IMR-90 (cell line): ENCODE results near the gene C7orf25. TPM values are rescaled to one million over a fixed set of nuclear protein-coding genes. Genes with fewer than 3 reads are reported as not detected.

ENCODE experiments used
- ATAC-seq: fragments of 200-7000 bp; cut with Tn5 transposase; 2 replicates; pipeline ENCODE4 v1.9.1; 2020; ENCODE audit warnings: low read depth, mild to moderate bottlenecking, moderate library complexity
- BruUV-seq: library from RNA; stranded (reverse); fragments of 400-500 nt; replicated peaks from 2 replicates; lab custom pipeline; 2021; lab: Mats Ljungman, UMichigan
- CTCF ChIA-PET: fragments of 300-600 bp; formaldehyde crosslinking; extraction: SDS; loops from one replicate; lab custom pipeline; 2021; ENCODE audit warnings: antibody characterized with exemption; lab: Yijun Ruan, JAX
- POLR2A ChIA-PET: fragments of 300-600 bp; sonication (Branson Sonifier 250); formaldehyde crosslinking; loops from one replicate; lab custom pipeline; 2022; ENCODE audit warnings: antibody characterized with exemption; ENCODE audit not compliant: unreplicated experiment; lab: Charles Lee
- DNase-seq: peaks from one replicate; pipeline ENCODE4 v3.0.0; 2013
- H2AFZ ChIP-seq: replicated peaks from 2 replicates; pipeline ENCODE3; 2013; ENCODE audit warnings: low read length, mild to moderate bottlenecking; ENCODE audit not compliant: poor library complexity
- H2AK5ac ChIP-seq: 2 replicates; pipeline ENCODE4 v1.6.1; 2013; ENCODE audit warnings: low read depth, low read length, inconsistent platforms
- H2AK9ac ChIP-seq: replicated peaks from 2 replicates; pipeline ENCODE3; 2013; ENCODE audit warnings: mild to moderate bottlenecking, low read depth, low read length, moderate library complexity; ENCODE audit not compliant: poor library complexity
- H2BK120ac ChIP-seq: 2 replicates; pipeline ENCODE4 v1.6.1; 2013; ENCODE audit warnings: low read depth, low read length, inconsistent platforms
- H2BK15ac ChIP-seq: 3 replicates; pipeline ENCODE4 v1.6.1; 2013; ENCODE audit warnings: low read depth, low read length, inconsistent platforms
- H2BK20ac ChIP-seq: 2 replicates; pipeline ENCODE4 v1.6.1; 2013; ENCODE audit warnings: low read depth, mild to moderate bottlenecking, inconsistent platforms, low read length, moderate library complexity
- H2BK5ac ChIP-seq: 2 replicates; pipeline ENCODE4 v1.6.1; 2013; ENCODE audit warnings: mild to moderate bottlenecking, low read depth, low read length, inconsistent platforms; ENCODE audit not compliant: poor library complexity, severe bottlenecking
- H3K14ac ChIP-seq: replicated peaks from 2 replicates; pipeline ENCODE4 v1.6.1; 2013; ENCODE audit warnings: low read depth, low read length, inconsistent platforms
- H3K18ac ChIP-seq: 2 replicates; pipeline ENCODE4 v1.6.1; 2013; ENCODE audit warnings: low read depth, low read length, control low read depth
- H3K23ac ChIP-seq: 2 replicates; pipeline ENCODE4 v1.6.1; 2013; ENCODE audit warnings: low read depth, low read length, inconsistent platforms
- H3K27ac ChIP-seq: 2 replicates; pipeline ENCODE4 v1.5.1; 2013; ENCODE audit warnings: mild to moderate bottlenecking, control low read depth, low read length; ENCODE audit not compliant: insufficient read depth
- H3K27me3 ChIP-seq: 2 replicates; pipeline ENCODE4 v1.6.1; 2013; ENCODE audit warnings: low read length; ENCODE audit not compliant: control insufficient read depth, insufficient read depth
- H3K36me3 ChIP-seq: 2 replicates; pipeline ENCODE4 v1.6.1; 2013; ENCODE audit warnings: low read length, mixed read lengths; ENCODE audit not compliant: control insufficient read depth, insufficient read depth
- H3K4ac ChIP-seq: 2 replicates; pipeline ENCODE4 v1.6.1; 2013; ENCODE audit warnings: low read depth, low read length, inconsistent platforms
- H3K4me1 ChIP-seq: 2 replicates; pipeline ENCODE4 v1.6.1; 2013; ENCODE audit warnings: low read length, mixed read lengths; ENCODE audit not compliant: control insufficient read depth, insufficient read depth
- H3K4me2 ChIP-seq: 2 replicates; pipeline ENCODE4 v1.6.1; 2013; ENCODE audit warnings: low read depth, mild to moderate bottlenecking, control low read depth, low read length, moderate library complexity
- H3K4me3 ChIP-seq: 2 replicates; pipeline ENCODE4 v1.5.1; 2013; ENCODE audit warnings: low read depth, mild to moderate bottlenecking, control low read depth, low read length, moderate library complexity; ENCODE audit not compliant: insufficient read depth
- H3K56ac ChIP-seq: 2 replicates; pipeline ENCODE4 v1.6.1; 2013; ENCODE audit warnings: low read length, inconsistent platforms; ENCODE audit not compliant: insufficient read depth; ENCODE audit errors: extremely low read depth
- H3K79me1 ChIP-seq, 2 experiments: 2 replicates each; pipeline ENCODE4 v1.6.1; 2013; ENCODE audit warnings: low read length in 2 of 2, inconsistent platforms in 1 of 2, low read depth in 1 of 2
- H3K9ac ChIP-seq: 2 replicates; pipeline ENCODE4 v1.6.1; 2013; ENCODE audit warnings: low read depth, low read length, control low read depth
- H3K9me1 ChIP-seq: 2 replicates; pipeline ENCODE4 v1.6.1; 2013; ENCODE audit warnings: low read length, inconsistent platforms; ENCODE audit not compliant: insufficient read depth
- H3K9me3 ChIP-seq: 2 replicates; pipeline ENCODE4 v1.6.1; 2013; ENCODE audit warnings: low read length; ENCODE audit not compliant: control insufficient read depth, insufficient read depth
- H4K20me1 ChIP-seq: 2 replicates; pipeline ENCODE4 v1.6.1; 2013; ENCODE audit warnings: low read length, inconsistent platforms; ENCODE audit not compliant: insufficient read depth
- H4K5ac ChIP-seq: 2 replicates; pipeline ENCODE4 v1.6.1; 2013; ENCODE audit warnings: mild to moderate bottlenecking, low read depth, low read length, control low read depth
- H4K8ac ChIP-seq, 2 experiments: 2 replicates each; pipeline ENCODE4 v1.6.1; 2013; ENCODE audit warnings: low read depth in 2 of 2, low read length in 2 of 2, control low read depth in 1 of 2, inconsistent platforms in 1 of 2
- H4K91ac ChIP-seq: 2 replicates; pipeline ENCODE4 v1.6.1; 2013; ENCODE audit warnings: low read depth, low read length, inconsistent platforms; ENCODE audit not compliant: insufficient read depth
- CEBPB ChIP-seq: IDR thresholded peaks from 2 replicates; pipeline ENCODE4 v1.6.1; 2012; ENCODE audit warnings: low read depth, low read length, improper control_type of control experiment
- FOS ChIP-seq: fragments of 150-350 bp; IDR thresholded peaks from 2 replicates; pipeline ENCODE4 v1.6.1; 2016; ENCODE audit warnings: low read depth, low read length
- MAFK ChIP-seq: IDR thresholded peaks from 2 replicates; pipeline ENCODE4 v1.6.1; 2012; ENCODE audit warnings: low read depth, low read length, improper control_type of control experiment
- MAZ ChIP-seq: IDR thresholded peaks from 2 replicates; pipeline ENCODE4 v1.6.1; 2012; ENCODE audit warnings: low read depth, mild to moderate bottlenecking, low read length, improper control_type of control experiment, moderate library complexity, borderline replicate concordance
- POLR2A ChIP-seq: IDR thresholded peaks from 2 replicates; pipeline ENCODE4 v1.6.1; 2012; ENCODE audit warnings: mild to moderate bottlenecking, low read depth, low read length
- RAD21 ChIP-seq: IDR thresholded peaks from 2 replicates; pipeline ENCODE4 v1.6.1; 2012; ENCODE audit warnings: low read length, improper control_type of control experiment
- RFX5 ChIP-seq: IDR thresholded peaks from 2 replicates; pipeline ENCODE4 v1.8.0; 2012; ENCODE audit warnings: low read depth, mild to moderate bottlenecking, low read length, moderate library complexity
- SMC3 ChIP-seq: fragments of 150-350 bp; IDR thresholded peaks from 2 replicates; pipeline ENCODE4 v1.6.1; 2016; ENCODE audit warnings: low read depth, mild to moderate bottlenecking, antibody characterized with exemption, low read length, moderate library complexity
- dilution Hi-C: fragments of 300-500 bp; cut with HindIII; formaldehyde crosslinking; loops from one replicate; pipeline ENCODE4 v1.14.3; 2018; ENCODE audit warnings: low sequenced_read_pairs; ENCODE audit not compliant: unreplicated experiment
- in situ Hi-C: fragments of 300-500 bp; cut with MboI; formaldehyde crosslinking; loops from 3 replicates; pipeline ENCODE4 v1.14.3; 2019; ENCODE audit warnings: low sequenced_read_pairs, inconsistent platforms, mixed read lengths
- intact Hi-C: fragments of 100-400 bp; cut with micrococcal nuclease; formaldehyde crosslinking; loops from 2 replicates; pipeline ENCODE4 v1.10.0; 2022
- polyA plus RNA-seq, 3 experiments: library from polyadenylated mRNA; depleted of rRNA; stranded (reverse); fragments of >200 nt; gene quantifications; 2 replicates each; pipeline ENCODE4 v1.2.3, GENCODE V29; 2012; ENCODE audit warnings: low replicate concordance in 1 of 3
- total RNA-seq: library from RNA; depleted of rRNA; stranded (reverse); fragments of >200 nt; gene quantifications from 2 replicates; pipeline ENCODE4 v1.2.3, GENCODE V29; 2012
- TF ChIP-seq, protein P1 (sequence below): fragments of 150-350 bp; IDR thresholded peaks from 2 replicates; pipeline ENCODE4 v1.6.1; 2017; ENCODE audit warnings: mild to moderate bottlenecking, antibody characterized with exemption, low read length, low read depth
- TF ChIP-seq, protein P2 (sequence below): conservative IDR thresholded peaks from 2 replicates; pipeline ENCODE4 v1.5.1; 2012; ENCODE audit warnings: mild to moderate bottlenecking, low read depth, low read length, improper control_type of control experiment
- TF ChIP-seq, protein P3 (sequence below): fragments of 150-350 bp; IDR thresholded peaks from 2 replicates; pipeline ENCODE4 v1.6.1; 2016; ENCODE audit warnings: low read depth, mild to moderate bottlenecking, low read length, moderate library complexity, borderline replicate concordance

The C7orf25 gene
- total and polyA plus RNA-seq, 2 of the 4 experiments (the other 2 are of a cell fraction) = 4.5 to 6.1 TPM

DNA sequence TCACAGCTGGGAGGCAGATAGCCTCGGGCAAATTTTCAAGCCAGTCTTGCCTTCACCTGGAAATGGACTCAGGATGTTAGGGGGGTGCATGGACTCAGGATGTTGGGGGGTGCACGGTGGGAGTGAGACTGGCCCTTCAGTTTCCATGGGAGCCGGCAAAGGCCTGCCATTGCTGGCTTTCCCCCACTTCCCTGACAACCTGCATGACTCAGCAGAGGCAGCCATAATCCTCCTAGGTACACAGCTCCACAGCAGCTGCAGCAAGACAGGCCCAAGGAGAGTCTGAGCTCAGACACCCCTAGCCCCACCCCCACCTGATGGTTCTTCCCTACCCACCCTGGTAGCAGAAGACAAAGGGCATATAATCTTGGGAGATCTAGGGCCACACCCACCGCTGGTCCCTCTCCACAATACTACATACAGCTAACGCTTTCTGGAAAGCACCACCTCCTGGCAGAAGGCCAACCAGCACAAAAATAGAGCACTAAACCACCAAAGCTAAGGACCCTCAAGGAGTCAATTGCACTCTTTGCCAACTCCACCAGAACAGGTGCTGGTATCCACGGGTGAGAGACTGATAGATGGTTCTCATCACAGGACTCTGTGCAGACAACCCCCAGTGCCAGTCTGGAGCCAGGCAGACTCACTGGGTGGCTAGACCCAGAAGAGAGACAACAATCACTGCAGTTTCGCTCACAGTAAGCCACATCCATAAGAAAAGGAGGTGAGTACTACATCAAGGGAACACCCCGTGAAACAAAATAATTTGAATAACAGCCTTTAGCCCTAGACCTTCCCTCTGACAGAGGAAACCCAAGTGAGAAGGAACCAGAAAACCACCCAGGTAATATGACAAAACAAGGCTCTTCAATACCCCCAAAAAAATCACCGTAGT lies 18.3 kb downstream of the C7orf25 start (continued):
- TF ChIP-seq, protein P1, sequence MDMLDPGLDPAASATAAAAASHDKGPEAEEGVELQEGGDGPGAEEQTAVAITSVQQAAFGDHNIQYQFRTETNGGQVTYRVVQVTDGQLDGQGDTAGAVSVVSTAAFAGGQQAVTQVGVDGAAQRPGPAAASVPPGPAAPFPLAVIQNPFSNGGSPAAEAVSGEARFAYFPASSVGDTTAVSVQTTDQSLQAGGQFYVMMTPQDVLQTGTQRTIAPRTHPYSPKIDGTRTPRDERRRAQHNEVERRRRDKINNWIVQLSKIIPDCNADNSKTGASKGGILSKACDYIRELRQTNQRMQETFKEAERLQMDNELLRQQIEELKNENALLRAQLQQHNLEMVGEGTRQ = no peak

DNA sequence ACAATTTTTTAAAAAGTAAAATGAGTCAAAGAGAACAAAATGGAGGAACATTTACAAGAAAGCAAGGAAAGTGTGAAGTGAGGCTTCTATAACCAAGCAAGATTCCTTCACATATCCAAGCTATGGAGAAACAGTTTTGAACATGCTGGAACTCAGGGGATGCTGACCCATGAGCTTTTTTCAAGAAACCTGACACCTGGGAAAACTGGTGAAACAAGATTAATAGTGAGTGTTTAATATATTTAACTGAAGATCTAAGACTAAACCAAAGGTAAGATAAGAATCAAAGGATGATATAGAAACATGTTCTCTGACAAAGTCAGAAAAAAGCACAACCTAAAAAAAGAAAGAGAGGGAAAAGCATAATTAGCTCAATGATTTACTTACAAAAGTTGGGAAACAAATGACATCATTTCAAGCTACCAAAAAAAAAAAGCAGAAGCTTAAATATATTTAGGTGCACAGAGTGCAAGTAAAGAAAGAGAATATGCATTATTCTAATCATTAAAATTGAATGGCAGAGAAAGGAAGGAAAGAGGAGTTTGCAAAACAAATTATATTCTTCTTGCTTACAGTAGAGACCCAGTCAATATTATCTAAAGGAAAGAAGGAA lies 24.9 kb downstream of the C7orf25 start:
- H3K27ac ChIP-seq = no peak overlapping the region
- H4K5ac ChIP-seq = no peak overlapping the region
- no TSS peak for BruUV-seq
- ChIA-PET CTCF (interaction anchor here (0.6 to 1.4 kb wide), 3 partner anchors 11 to 947 kb away, joined by 3 to 6 read pairs (median 4); no protein-coding TSS in a partner anchor), POLR2A (no interaction called here)
- ATAC-seq (no peak), DNase-seq (no peak)
- no peak overlapping the region for H3K14ac ChIP-seq
- no peaks in the 10 kb centered on the region for H4K20me1 ChIP-seq
- no peak overlapping the region for H2AK5ac ChIP-seq
- dilution Hi-C loops = no loop called here
- no peak overlapping the region for H2BK5ac ChIP-seq
- no peaks in the 10 kb centered on the region for H3K79me1 ChIP-seq
- no peak overlapping the region for H2BK20ac ChIP-seq
- no peak overlapping the region for H2AK9ac ChIP-seq
- no peaks in the 10 kb centered on the region for H3K27me3 ChIP-seq
- no peak overlapping the region for H2BK15ac ChIP-seq
- in situ Hi-C loops = loop anchor here (10.0 kb wide), 1 partner anchor 942 kb away; no protein-coding TSS in a partner anchor
- H3K4ac ChIP-seq = no peak overlapping the region
- no peak overlapping the region for H2AFZ ChIP-seq
- no peak overlapping the region for H3K4me3 ChIP-seq
- H3K23ac ChIP-seq = no peak overlapping the region
- no peak overlapping the region for H3K56ac ChIP-seq
- no peak overlapping the region for H3K18ac ChIP-seq
- H4K91ac ChIP-seq = no peak overlapping the region
- no peak overlapping the region for H3K9ac ChIP-seq
- H3K4me2 ChIP-seq = no peak overlapping the region
- H3K9me3 ChIP-seq = no peaks in the 10 kb centered on the region
- intact Hi-C loops = no loop called here
- H3K36me3 ChIP-seq = no peaks in the 10 kb centered on the region
- no peak overlapping the region for H4K8ac ChIP-seq
- H2BK120ac ChIP-seq = no peak overlapping the region
- H3K4me1 ChIP-seq = peaks cover 4% of the 10 kb centered on the region; the same call in 1 of the 2 replicates
- no peaks in the 10 kb centered on the region for H3K9me1 ChIP-seq
- no peak for TF ChIP-seq CEBPB
- TF ChIP-seq FOS = no peak
- TF ChIP-seq RFX5 = no peak
- TF ChIP-seq, protein P2, sequence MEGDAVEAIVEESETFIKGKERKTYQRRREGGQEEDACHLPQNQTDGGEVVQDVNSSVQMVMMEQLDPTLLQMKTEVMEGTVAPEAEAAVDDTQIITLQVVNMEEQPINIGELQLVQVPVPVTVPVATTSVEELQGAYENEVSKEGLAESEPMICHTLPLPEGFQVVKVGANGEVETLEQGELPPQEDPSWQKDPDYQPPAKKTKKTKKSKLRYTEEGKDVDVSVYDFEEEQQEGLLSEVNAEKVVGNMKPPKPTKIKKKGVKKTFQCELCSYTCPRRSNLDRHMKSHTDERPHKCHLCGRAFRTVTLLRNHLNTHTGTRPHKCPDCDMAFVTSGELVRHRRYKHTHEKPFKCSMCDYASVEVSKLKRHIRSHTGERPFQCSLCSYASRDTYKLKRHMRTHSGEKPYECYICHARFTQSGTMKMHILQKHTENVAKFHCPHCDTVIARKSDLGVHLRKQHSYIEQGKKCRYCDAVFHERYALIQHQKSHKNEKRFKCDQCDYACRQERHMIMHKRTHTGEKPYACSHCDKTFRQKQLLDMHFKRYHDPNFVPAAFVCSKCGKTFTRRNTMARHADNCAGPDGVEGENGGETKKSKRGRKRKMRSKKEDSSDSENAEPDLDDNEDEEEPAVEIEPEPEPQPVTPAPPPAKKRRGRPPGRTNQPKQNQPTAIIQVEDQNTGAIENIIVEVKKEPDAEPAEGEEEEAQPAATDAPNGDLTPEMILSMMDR = no peak
- TF ChIP-seq POLR2A = no peak
- TF ChIP-seq RAD21 = no peak
- TF ChIP-seq, protein P3, sequence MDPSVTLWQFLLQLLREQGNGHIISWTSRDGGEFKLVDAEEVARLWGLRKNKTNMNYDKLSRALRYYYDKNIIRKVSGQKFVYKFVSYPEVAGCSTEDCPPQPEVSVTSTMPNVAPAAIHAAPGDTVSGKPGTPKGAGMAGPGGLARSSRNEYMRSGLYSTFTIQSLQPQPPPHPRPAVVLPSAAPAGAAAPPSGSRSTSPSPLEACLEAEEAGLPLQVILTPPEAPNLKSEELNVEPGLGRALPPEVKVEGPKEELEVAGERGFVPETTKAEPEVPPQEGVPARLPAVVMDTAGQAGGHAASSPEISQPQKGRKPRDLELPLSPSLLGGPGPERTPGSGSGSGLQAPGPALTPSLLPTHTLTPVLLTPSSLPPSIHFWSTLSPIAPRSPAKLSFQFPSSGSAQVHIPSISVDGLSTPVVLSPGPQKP = no peak
- no peak for TF ChIP-seq SMC3
- no peak for TF ChIP-seq MAZ
- TF ChIP-seq MAFK = no peak
